ENCODE results near the gene BEST3.

The BEST3 gene

DNA sequence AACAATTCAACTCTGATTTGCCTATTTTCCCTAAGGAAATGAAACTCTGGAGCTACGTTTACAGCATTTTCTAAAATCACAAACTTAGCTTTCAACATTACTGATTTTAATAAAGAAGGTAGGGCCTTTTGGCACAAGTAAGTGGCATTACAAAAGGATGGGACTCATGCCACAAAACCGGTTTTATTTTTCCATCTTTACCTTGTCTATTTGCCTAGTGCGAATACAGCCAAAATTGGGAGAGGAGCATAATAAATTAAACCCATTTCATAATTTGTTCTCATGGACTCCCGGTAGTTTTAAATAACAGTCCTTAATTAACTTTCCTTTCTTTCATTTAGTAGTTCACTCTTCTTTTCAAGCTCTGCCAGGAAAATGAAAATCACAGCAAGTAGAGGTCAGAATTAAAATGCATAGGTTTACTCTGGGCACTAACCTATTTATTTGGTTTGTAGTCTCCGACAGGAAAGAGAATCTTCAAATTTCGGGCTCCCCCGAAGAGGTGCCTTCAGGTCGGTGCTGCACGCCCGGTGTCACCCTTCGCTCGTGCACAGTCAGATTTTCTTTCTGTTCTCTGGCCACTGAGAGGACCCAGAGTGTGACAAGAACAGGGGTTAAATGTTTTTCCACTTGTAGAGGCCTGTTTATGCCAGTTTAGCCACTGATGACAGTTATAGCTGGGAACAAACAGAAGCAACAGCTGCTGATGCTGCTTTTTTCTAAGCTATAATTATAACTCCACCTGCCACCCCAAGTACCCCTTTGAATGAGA is at the start of gene BEST3:
Gene BEST3 (minus strand): TSS at position 535 of the 772 bp plus-strand sequence. CDS start 1,505 bp downstream, outside the sequence.
- peak; percentile 70 to 77 for DNase-seq

DNA sequence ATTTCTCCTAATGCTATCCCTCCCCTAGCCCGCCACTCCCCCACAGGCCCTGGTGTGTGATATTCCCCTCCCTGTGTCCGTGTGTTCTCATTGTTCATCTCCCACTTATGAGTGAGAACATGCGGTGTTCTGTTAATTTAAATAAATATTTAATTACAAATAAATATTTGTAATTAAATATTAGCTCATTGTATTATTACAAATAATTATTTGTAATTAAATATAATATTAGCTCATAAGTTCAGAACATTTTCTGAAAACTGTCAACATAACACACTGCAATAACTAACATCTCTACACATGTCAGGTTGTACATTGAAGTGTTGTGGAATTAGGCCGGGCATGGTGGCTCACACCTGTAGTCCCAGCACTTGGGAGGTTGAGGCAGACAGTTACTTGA is 45.0 kb upstream of the BEST3 start:
- DNase-seq, result no peak

DNA sequence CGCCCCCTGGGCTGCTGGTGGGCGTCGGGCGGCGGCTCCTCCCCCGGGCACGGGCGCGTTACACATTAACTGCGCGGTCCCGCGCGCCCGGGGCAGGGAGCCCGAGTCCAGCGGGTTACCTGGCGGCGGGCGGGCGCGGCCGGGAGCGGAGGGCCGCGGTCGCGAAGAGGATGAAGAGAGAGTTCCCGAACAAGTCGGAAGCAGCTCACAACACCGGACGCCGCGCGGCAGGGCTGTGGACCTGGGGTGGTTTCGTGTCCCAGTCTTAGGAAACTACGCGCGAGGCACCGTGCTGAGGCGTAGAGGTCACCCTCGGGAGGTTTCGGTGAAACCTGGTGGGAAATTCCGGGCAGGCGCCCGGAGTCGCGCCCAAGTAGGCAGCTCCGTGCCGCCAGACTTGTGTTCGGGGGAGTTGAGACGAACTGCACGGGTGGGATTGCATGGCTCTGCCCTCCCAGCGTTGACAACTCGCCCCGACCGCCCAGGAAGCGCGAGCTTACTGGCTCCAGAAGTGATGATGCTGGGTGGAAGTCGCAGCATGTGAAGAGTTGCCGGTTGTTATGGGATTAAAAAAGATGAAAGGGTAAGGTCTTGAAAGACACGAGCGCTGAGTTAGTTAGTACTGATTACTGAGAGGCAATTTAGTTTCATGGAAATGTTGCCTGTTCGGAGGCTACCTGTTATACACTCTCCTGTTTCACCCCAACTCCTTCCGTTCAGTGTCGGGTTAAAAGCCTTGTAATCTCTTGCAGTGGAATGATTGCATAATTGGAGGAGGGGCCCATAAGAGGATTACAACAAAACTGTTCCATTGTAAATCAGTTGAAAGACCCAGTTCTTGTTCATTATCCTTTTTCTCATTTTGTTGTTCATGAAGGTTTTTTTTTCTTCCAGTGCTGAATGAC is 40.4 kb upstream of the BEST3 start:
- peak in 1 of 2 experiments; percentile 76 for DNase-seq

- DNase-seq, result peak; percentile 86 to 87
These were observed 39.5 kb upstream of the BEST3 start, which contains the start of gene RAB3IP for GRCh38 chr12:69738351-69739286. Gene RAB3IP (plus strand): TSS chr12:69738860. CDS start chr12:69755409, 16,549 bp downstream.

DNA sequence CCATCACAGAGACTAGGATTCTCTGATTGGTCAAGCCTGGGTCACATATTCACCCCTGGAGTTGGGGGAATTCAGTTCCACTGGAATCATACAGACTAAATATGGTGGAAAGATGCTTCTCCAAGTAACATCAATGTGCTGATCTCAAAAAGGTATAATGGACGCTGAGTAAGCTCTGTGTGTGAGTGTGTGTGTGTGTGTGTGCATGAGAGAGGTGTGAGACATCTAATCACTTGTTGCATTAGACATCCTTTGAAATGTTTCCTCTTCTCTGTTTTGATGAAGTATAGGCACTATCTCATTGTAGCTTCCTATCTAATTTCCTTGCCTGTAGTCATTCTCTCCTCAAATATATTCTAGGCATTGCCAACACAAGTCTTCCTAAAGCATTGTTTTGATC is 34.5 kb upstream of the BEST3 start:
- DNase-seq, result no peak

GRCh38 chr12:69732088-69732487 is 33.0 kb upstream of the BEST3 start:
- DNase-seq, result no peak

DNA sequence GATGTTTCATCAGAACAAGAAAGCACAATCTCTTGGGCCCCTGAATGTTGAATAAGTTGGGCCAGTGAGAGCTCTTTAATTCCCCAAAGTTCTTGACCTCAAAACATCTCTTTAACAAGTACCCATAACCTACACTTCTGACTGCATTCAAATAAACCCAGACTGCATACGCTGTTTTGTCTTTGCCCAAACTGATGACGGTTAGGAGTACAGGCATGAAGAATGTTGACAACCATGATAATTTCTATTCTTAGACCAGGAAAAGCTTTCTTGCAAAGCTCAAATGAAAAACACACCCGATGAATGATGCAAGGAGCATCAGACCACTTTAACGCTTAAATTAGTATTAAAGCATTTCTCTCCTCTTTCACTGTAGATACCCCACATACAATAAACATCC is 27.8 kb upstream of the BEST3 start:
- DNase-seq, result no peak

DNA sequence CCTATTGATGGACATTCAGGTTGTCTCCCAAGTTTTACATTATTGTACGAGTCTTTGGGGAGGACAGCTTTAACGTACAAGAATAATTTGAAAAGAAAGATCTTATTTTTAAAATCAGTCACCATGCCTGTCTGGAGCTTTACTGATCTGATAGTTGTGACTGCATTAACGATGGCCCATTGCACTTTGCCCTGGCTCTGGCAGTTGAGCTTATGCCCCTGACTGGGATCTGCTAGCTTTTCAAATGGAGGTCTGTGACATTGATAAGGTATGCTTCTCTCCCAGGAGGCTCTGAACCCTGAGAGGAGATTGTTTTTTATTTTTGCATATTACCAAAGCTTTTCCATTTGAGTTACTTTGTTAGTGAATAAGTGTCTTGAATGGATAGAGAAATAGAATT is 21.6 kb upstream of the BEST3 start:
- DNase-seq, result no peak

- DNase-seq, result no peak
These were observed 20.5 kb upstream of the BEST3 start for GRCh38 chr12:69719336-69720316.

GRCh38 chr12:69714542-69714941 is 15.4 kb upstream of the BEST3 start:
- DNase-seq, result no peak

GRCh38 chr12:69712826-69713225 is 13.7 kb upstream of the BEST3 start:
- no peak for DNase-seq

DNA sequence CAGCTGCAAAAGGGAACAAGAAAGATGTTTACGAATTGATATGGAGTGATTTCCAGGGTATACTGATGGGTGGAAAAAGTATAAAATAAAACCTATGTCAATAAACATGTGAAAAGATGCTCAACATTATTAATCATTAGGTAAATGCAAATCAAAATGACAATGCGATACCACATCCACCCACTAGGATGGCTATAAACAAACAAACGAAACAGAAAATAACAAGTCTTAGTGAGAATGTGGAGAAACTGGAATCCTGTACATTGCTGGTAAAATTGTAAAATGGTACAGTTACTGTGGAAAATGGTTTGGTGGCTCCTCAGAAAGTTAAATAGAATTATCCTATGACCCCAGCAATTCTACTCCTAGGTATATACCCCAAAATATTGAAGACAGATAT is 9.5 kb upstream of the BEST3 start:
- no peak for DNase-seq

- no peak for DNase-seq
These were observed 5.3 kb upstream of the BEST3 start for GRCh38 chr12:69704357-69704756.

DNA sequence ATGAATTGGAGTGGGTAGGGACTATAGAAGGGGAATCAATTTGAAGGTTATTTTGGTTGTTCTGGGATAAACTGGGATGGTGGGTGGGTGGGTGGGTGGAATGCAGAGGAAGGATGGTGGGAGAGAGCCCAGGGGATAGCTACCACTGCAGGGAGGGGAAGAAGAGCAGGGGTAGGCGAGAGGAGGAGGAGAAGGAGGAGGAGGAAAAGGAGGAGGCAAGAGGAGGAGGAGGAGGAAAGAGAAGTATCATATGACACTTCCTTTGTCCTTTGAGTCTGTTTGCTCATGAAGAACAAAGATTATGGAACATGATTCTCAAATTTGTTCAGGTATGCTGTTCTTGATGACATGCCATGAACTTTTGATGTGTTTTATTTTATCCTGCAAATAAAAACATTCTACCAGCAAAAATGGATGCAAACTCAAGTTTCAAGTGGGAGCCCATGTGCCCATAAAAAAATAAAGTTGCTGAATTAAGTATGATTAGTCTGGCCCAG is 4.1 kb upstream of the BEST3 start:
- DNase-seq, result no peak

DNA sequence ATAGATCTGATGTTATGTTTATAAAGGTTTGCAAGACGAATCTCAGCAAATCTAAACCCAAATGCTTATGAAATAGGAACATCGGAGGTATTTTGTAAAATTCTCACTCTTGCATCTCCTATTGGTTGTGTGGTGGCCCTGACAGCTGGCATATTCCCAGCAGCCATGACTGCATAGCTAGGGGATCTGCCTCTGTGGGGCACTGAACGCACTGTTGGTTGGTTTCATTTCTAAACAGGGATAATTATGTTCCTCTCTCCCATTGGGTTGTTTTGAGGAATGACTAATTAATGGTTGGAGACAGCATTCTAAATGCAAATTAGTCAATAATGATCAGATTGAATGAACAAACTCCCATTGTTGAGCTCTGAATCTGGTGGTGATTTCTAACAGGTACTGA is 2.7 kb upstream of the BEST3 start:
- no peak for DNase-seq

GRCh38 chr12:69698054-69698453 is 1.0 kb downstream of the BEST3 start:
- DNase-seq, result no peak

GRCh38 chr12:69694123-69694522 is 5.0 kb downstream of the BEST3 start:
- DNase-seq, result no peak

DNA sequence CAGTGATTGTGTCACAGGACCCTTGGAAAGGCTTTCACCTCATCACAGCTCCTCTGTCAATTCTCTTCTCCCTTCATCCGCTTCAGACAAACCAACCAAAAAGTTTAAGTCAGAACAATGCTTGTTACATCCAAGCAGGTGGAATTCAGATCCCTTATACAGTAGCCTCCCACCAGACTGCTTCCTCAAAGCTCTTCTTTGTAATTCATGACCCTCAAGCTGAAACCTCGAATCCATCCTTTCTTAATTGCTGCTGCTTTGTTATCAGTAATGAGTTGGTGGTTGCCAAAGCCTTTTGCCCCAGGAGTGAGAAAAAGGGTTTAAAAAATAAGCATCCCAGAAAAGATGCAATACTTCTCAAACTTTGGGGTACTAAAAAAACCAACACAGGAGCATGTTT is 9.5 kb downstream of the BEST3 start:
- no peak for DNase-seq

GRCh38 chr12:69688471-69689427 is 10.4 kb downstream of the BEST3 start:
- no peak for DNase-seq

- DNase-seq, result no peak
These were observed 11.1 kb downstream of the BEST3 start for GRCh38 chr12:69688021-69688420.
